ENCODE data around the gene EWSR1. TPM values are rescaled to one million over a fixed set of nuclear protein-coding genes. Genes with fewer than 3 reads are reported as not detected.
A peak's percentile ranks its signal among the peaks of the same experiment; 100 is the strongest.

EWSR1 gene
- total and polyA plus RNA-seq, 2 of the 4 experiments (the other 2 are of a cell fraction): 243 to 518 TPM

- Histone ChIP-seq H3K27me3 (ENCODE audit: control insufficient read depth, insufficient read depth, low read length) (no peaks in the 10 kb centered on the region), H3K36me3 (ENCODE audit: control insufficient read depth, insufficient read depth, low read length) (peaks cover 53% of the 10 kb centered on the region), H3K4me3 (ENCODE audit: insufficient read depth, low read depth, low read length) (no peak overlapping the region), H3K14ac (replicated peaks; ENCODE audit: low read depth, low read length) (no peak overlapping the region), H3K9me1 (ENCODE audit: insufficient read depth, low read length) (no peaks in the 10 kb centered on the region), H4K5ac (ENCODE audit: low read depth, low read length) (no peak overlapping the region), H2BK20ac (ENCODE audit: low read depth, low read length) (no peak overlapping the region), H3K23ac (ENCODE audit: low read depth, low read length) (no peak overlapping the region), H2AK5ac (ENCODE audit: low read depth, low read length) (no peak overlapping the region), H2AFZ (replicated peaks; ENCODE audit: low read length, poor library complexity) (no peak overlapping the region), H3K18ac (ENCODE audit: low read depth, low read length) (no peak overlapping the region), H3K79me1 (ENCODE audit: low read depth in 1 of 2, low read length in 2 of 2) (no peaks in the 10 kb centered on the region), H4K20me1 (ENCODE audit: insufficient read depth, low read length) (peaks cover 11% of the 10 kb centered on the region; the same call in 1 of the 2 replicates), H2BK15ac (ENCODE audit: low read depth, low read length) (no peak overlapping the region), H3K4me2 (ENCODE audit: low read depth, low read length) (no peak overlapping the region), H3K56ac (ENCODE audit: extremely low read depth, insufficient read depth, low read length) (no peak overlapping the region), H2BK120ac (ENCODE audit: low read depth, low read length) (no peak overlapping the region), H4K8ac (ENCODE audit: low read depth in 2 of 2, low read length in 2 of 2) (no peak overlapping the region), H3K9me3 (ENCODE audit: control insufficient read depth, insufficient read depth, low read length) (no peaks in the 10 kb centered on the region), H3K27ac (ENCODE audit: insufficient read depth, low read length) (no peak overlapping the region), H2BK5ac (ENCODE audit: low read depth, low read length, poor library complexity, severe bottlenecking) (no peak overlapping the region), H3K9ac (ENCODE audit: low read depth, low read length) (no peak overlapping the region), H3K4me1 (ENCODE audit: control insufficient read depth, insufficient read depth, low read length) (no peaks in the 10 kb centered on the region), H3K4ac (ENCODE audit: low read depth, low read length) (no peak overlapping the region), H2AK9ac (replicated peaks; ENCODE audit: low read depth, low read length, poor library complexity) (no peak overlapping the region), H4K91ac (ENCODE audit: insufficient read depth, low read depth, low read length) (no peak overlapping the region)
- in situ Hi-C loops (cut with MboI; ENCODE audit: low sequenced_read_pairs): no loop called here
- WGBS, 2 experiments (ENCODE audit: extremely low coverage in 2 of 2, insufficient read length in 1 of 2): 73% methylated on average over 2 of the region's 7 CpGs; no CpG with 5 or more reads in 1 of the 2 experiments
- dilution Hi-C loops (cut with HindIII; ENCODE audit: low sequenced_read_pairs, unreplicated experiment): no loop called here
- no peak for TF ChIP-seq MAZ (IDR thresholded peaks at IDR 0.05; ENCODE audit: borderline replicate concordance, low read depth, low read length)
- TF ChIP-seq ELK1 (IDR thresholded peaks at IDR 0.05; ENCODE audit: borderline replicate concordance, low read depth, low read length): no peak
- no peak for TF ChIP-seq RAD21 (IDR thresholded peaks at IDR 0.05; ENCODE audit: low read length)
- no peak for TF ChIP-seq FOS (IDR thresholded peaks at IDR 0.05; ENCODE audit: low read depth, low read length)
- TF ChIP-seq, protein P1, sequence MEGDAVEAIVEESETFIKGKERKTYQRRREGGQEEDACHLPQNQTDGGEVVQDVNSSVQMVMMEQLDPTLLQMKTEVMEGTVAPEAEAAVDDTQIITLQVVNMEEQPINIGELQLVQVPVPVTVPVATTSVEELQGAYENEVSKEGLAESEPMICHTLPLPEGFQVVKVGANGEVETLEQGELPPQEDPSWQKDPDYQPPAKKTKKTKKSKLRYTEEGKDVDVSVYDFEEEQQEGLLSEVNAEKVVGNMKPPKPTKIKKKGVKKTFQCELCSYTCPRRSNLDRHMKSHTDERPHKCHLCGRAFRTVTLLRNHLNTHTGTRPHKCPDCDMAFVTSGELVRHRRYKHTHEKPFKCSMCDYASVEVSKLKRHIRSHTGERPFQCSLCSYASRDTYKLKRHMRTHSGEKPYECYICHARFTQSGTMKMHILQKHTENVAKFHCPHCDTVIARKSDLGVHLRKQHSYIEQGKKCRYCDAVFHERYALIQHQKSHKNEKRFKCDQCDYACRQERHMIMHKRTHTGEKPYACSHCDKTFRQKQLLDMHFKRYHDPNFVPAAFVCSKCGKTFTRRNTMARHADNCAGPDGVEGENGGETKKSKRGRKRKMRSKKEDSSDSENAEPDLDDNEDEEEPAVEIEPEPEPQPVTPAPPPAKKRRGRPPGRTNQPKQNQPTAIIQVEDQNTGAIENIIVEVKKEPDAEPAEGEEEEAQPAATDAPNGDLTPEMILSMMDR (conservative IDR thresholded peaks at IDR 0.05; ENCODE audit: low read depth, low read length): no peak
- TF ChIP-seq POLR2A (IDR thresholded peaks at IDR 0.05; ENCODE audit: low read depth, low read length): no peak
- TF ChIP-seq BHLHE40 (IDR thresholded peaks at IDR 0.05; ENCODE audit: low read depth, low read length): no peak
- TF ChIP-seq MXI1 (IDR thresholded peaks at IDR 0.05; ENCODE audit: borderline replicate concordance, low read depth, low read length): no peak
- TF ChIP-seq NFE2L2 (IDR thresholded peaks at IDR 0.05; ENCODE audit: low read depth, low read length): no peak
- TF ChIP-seq RCOR1 (IDR thresholded peaks at IDR 0.05; ENCODE audit: insufficient replicate concordance, low read length): no peak
- no peak for TF ChIP-seq SMC3 (IDR thresholded peaks at IDR 0.05; ENCODE audit: low read depth, low read length)
- no peak for TF ChIP-seq MAFK (IDR thresholded peaks at IDR 0.05; ENCODE audit: low read depth, low read length)
- no peak for TF ChIP-seq CHD1 (IDR thresholded peaks at IDR 0.05; ENCODE audit: low read depth, low read length)
- TF ChIP-seq, protein P2, sequence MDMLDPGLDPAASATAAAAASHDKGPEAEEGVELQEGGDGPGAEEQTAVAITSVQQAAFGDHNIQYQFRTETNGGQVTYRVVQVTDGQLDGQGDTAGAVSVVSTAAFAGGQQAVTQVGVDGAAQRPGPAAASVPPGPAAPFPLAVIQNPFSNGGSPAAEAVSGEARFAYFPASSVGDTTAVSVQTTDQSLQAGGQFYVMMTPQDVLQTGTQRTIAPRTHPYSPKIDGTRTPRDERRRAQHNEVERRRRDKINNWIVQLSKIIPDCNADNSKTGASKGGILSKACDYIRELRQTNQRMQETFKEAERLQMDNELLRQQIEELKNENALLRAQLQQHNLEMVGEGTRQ (IDR thresholded peaks at IDR 0.05; ENCODE audit: low read depth, low read length): no peak
- no peak for TF ChIP-seq RFX5 (IDR thresholded peaks at IDR 0.05; ENCODE audit: low read depth, low read length)
- TF ChIP-seq CEBPB (IDR thresholded peaks at IDR 0.05; ENCODE audit: low read depth, low read length): no peak
- peak; percentile 79 for ATAC-seq (ENCODE audit: low read depth)
- POLR2A ChIA-PET (ENCODE audit: unreplicated experiment): no interaction called here
- no TSS peak for BruUV-seq (replicated peaks)
- CTCF ChIA-PET: no interaction called here
- peak; percentile 40 for DNase-seq
- intact Hi-C loops (cut with micrococcal nuclease): no loop called here
Measured at GRCh38 chr22:29343313-29343805, 75.3 kb downstream of the EWSR1 start.

Measured in IMR-90 (cell line).